Heart left ventricle (tissue), 13 donors: Measurements from ENCODE around the gene RTTN.

ENCODE experiments used
- POLR2A ChIP-seq, 2 donors: fragments of 450-650 bp; IDR thresholded peaks; one replicate each; pipeline ENCODE4 v1.6.1; 2017; ENCODE audit warnings: antibody characterized with exemption in 2 of 2, mild to moderate bottlenecking in 2 of 2, moderate library complexity in 2 of 2
- TF ChIP-seq, protein P1 (sequence below), 12 donors: fragments of 200-600 bp; sonication (generic) in 4 of 12; IDR thresholded peaks; one replicate each; pipeline versions ENCODE4 v1.5.0 to v1.8.0; 2018 to 2022; ENCODE audit warnings: antibody characterized with exemption in 12 of 12, mild to moderate bottlenecking in 5 of 12
- donor health status: ischemic (EF 13 %, LVEDD 7.1; RV severe dilation, severe dysfunction).
- donor health status: DM: no; HTN: yes; CAD: no.
- donor health status: DM: no; HTN: no; CAD: no.
- donor health status: ischemic (EF 25% LVEDD 6.9; RV normal size, moderate dysfunction).
- donor health status: ischemic (EF 25% LVEDD 5.7; RV mildly dilated, moderate dysfunction).
- donor health status: ischemic (EF 35%, LVEDD 5.7; RV mildly dilated, moderate dysfunction).
- donor health status: nonischemic (EF 11% LVEDD 7.7; RV severe dilation, severe dysfunction).
- donor health status: DM: yes; HTN: yes; CAD: no.
- donor health status: PGD.
- donor health status: ischemic (EF 29% LVEDD 5.4; RV normal size, mild dysfunction).
- donor health status: nonischemic (EF 23%, LVEDD 6.1; RV moderate dilation, normal function).

DNA sequence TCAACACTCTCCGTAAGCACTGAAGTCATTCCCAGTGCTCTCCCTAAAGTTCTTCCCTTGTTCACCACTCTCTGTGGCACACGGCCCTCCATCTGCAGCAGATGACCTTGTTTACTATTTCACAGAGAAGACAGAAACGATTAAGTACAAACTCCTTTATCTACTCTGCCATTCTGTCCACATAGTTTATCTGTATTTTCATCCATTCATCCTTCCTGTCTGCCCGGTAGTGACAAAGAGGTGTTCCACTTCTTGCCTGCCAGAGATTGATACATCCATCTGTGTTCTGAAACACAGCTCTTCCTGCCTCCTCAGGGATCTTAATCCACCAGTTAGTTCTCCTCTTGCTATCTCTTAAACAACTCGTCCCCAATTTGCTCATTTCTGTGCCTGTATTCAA is 179.9 kb downstream of the RTTN start:
- TF ChIP-seq, protein P1, sequence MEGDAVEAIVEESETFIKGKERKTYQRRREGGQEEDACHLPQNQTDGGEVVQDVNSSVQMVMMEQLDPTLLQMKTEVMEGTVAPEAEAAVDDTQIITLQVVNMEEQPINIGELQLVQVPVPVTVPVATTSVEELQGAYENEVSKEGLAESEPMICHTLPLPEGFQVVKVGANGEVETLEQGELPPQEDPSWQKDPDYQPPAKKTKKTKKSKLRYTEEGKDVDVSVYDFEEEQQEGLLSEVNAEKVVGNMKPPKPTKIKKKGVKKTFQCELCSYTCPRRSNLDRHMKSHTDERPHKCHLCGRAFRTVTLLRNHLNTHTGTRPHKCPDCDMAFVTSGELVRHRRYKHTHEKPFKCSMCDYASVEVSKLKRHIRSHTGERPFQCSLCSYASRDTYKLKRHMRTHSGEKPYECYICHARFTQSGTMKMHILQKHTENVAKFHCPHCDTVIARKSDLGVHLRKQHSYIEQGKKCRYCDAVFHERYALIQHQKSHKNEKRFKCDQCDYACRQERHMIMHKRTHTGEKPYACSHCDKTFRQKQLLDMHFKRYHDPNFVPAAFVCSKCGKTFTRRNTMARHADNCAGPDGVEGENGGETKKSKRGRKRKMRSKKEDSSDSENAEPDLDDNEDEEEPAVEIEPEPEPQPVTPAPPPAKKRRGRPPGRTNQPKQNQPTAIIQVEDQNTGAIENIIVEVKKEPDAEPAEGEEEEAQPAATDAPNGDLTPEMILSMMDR (IDR thresholded peaks at IDR 0.05) = no peak
- no peak for TF ChIP-seq POLR2A (IDR thresholded peaks at IDR 0.05)
